ENCODE data around the gene RIC1. TPM values are rescaled to one million over a fixed set of nuclear protein-coding genes. Genes with fewer than 3 reads are reported as not detected.

The RIC1 gene
- total RNA-seq, 4 donors from 2014 or later: 34.0 to 153 (median 37.3) TPM

DNA sequence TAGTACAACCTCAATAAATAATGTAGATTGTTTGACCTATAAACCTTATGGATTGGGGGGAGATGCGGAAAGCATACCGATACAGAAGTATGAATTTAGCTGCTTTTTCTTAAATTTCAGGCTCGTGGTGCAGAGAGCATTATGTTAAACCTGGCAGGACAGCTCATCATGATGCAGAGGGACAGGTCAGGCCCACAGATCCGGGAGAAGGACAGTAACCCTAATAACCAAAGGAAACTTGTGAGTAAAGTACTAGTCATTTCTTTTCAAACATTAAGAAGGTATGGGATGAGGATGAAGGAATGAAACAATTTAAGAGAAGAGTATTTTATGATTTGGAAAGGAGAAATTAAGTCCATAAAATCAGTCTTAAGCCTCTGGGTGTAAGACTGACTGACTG, 133.5 kb downstream of the RIC1 start:
- no peaks in the 10 kb centered on the region for H3K27me3 ChIP-seq
- DNase-seq (no peak), ATAC-seq (no peak)
- TF ChIP-seq, protein P1, sequence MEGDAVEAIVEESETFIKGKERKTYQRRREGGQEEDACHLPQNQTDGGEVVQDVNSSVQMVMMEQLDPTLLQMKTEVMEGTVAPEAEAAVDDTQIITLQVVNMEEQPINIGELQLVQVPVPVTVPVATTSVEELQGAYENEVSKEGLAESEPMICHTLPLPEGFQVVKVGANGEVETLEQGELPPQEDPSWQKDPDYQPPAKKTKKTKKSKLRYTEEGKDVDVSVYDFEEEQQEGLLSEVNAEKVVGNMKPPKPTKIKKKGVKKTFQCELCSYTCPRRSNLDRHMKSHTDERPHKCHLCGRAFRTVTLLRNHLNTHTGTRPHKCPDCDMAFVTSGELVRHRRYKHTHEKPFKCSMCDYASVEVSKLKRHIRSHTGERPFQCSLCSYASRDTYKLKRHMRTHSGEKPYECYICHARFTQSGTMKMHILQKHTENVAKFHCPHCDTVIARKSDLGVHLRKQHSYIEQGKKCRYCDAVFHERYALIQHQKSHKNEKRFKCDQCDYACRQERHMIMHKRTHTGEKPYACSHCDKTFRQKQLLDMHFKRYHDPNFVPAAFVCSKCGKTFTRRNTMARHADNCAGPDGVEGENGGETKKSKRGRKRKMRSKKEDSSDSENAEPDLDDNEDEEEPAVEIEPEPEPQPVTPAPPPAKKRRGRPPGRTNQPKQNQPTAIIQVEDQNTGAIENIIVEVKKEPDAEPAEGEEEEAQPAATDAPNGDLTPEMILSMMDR (IDR thresholded peaks at IDR 0.05 in 4 of 5, conservative IDR thresholded peaks at IDR 0.05 in 1 of 5): no peak
- no peak for TF ChIP-seq POLR2A (IDR thresholded peaks at IDR 0.05)
- intact Hi-C loops (cut with DNase I; ENCODE audit: low total_unique reads) (no loop called here), in situ Hi-C loops (cut with MboI; ENCODE audit: low sequenced_read_pairs in 4 of 4) (no loop called here)
- no peak overlapping the region for H3K4me3 ChIP-seq
- H3K4me1 ChIP-seq: peaks cover 0 to 11% of the 10 kb centered on the region in 2 donors
- H3K36me3 ChIP-seq: peaks cover 0 to 69% of the 10 kb centered on the region in 2 donors
- H3K9me3 ChIP-seq: no peaks in the 10 kb centered on the region
- no peak overlapping the region for H3K27ac ChIP-seq

DNA sequence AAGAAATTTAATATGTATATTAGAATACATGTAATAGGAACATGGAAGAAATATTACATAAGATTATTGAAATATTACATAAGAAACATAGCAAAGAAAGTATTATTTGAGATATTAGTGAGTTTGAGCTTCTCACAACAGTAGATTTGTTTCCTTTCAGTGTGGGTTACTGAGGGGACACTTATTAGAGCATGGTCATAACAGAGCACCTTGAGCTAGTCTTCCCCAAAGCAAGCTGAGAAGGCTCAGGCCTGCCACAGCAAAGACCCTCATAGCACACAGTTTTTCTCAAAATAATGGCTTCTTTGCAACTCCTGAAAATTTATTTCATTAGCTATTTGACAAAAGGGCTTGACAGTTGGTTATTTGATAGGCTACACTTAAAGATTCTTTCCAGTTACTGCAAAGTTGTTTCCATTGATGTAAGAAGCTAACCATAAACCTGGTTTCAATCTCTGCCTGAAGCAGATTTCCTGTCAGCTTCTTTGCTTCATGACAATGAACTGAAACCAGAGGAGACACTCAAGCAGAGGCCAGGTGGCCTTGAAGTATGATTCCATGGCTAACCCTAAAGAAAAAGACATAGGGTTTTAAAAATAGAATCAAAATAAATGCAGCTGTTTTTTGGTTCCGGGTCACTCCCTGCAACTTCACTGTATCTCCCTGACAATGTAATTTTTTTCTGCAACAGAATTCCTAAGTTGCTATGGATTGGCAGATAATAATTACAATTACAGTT, 135.4 kb downstream of the RIC1 start:
- Histone ChIP-seq H3K4me1 (peaks cover 0 to 11% of the 10 kb centered on the region in 2 donors), H3K36me3 (peaks cover 0 to 71% of the 10 kb centered on the region in 2 donors), H3K27ac (peak overlapping the region in 1 of 4 donors; percentile 51), H3K27me3 (no peaks in the 10 kb centered on the region), H3K4me3 (no peak overlapping the region), H3K9me3 (no peaks in the 10 kb centered on the region)
- in situ Hi-C loops (cut with MboI; ENCODE audit: low sequenced_read_pairs in 4 of 4): no loop called here
- no peak for ATAC-seq
- TF ChIP-seq, protein P1 (IDR thresholded peaks at IDR 0.05 in 4 of 5, conservative IDR thresholded peaks at IDR 0.05 in 1 of 5): no peak
- no peak for TF ChIP-seq POLR2A (IDR thresholded peaks at IDR 0.05)
- intact Hi-C loops (cut with DNase I; ENCODE audit: low total_unique reads): no loop called here
- DNase-seq: no peak

DNA sequence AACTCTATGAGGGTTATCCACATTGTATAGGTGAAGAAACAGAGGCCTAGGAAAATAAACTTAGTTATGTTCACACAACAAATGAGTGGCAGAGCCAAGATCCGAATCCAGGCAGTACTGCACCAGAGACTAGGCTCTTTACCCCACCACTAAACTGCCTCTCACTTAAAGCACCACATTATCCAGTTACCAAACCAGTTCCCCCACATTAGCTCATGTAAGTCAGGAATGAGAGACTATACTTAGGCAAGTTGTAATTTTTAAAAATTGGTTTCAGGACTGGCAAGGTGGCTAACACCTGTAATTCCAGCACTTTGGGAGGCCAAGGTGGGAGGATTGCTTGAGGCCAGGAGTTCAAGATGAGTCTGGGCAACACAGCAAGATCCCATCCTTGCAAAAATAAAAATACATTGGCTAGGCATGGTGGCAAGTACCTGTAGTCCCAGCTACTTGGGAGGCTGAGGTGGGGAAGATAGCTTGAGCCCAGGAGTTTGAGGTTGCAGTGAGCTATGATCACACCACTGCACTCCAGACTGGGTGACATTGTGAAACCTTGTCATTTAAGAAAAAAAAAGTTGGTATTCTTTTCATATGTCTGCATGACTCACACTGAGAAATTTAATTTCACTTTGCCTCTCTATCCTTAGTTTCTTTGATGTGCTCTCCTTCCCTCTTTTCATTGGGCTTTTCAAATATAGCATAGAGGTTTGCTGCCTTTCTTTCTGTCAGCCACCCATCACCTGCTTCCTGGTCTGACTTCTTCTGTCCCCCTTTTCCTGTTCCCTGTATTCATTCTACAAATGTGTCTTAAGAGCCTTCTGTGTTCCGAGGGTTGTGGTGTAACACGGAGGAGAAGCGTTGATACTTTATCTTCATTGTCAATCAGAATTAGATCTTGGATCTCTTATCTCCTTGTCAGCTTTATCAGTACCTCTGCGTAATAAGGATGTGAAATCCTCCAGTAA, 139.3 kb downstream of the RIC1 start:
- peaks cover 3 to 91% of the 10 kb centered on the region in 2 donors for H3K36me3 ChIP-seq

DNA sequence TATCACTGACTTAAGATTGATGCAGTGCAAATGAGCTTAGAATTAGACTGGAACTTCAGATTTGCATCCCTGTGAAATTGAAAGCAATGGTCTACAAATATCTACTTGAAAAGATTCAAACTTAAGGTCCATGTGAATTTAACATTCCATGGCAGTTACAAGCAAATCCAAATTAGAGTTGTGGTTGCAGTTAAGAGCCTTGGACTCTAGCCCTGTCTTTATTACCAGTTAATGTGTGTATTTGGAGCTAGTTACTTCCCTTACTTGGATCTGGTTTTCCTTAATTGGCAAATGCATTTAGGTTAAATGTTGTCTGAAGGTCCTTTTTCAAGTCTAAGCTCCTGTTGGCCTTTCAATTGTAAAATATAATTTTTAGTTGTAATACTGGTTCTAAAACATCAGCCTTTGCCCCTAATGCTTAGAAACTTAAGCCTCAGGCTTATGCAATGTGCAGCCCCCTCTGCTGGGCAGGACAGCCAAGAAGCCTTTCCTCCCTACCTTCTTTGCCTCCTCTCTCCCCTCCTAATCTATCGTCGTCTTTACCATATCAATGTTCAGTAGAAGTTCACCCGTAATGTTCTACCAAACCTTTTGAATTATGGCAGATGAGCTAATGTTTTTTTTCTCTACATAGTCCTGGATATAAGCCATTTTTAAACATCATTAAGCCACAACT, 144.6 kb downstream of the RIC1 start:
- in situ Hi-C loops (cut with MboI; ENCODE audit: low sequenced_read_pairs in 4 of 4): no loop called here
- intact Hi-C loops (cut with DNase I; ENCODE audit: low total_unique reads): no loop called here
- H3K27ac ChIP-seq: no peak overlapping the region
- DNase-seq (no peak), ATAC-seq (no peak)
- no peaks in the 10 kb centered on the region for H3K9me3 ChIP-seq
- H3K36me3 ChIP-seq: peaks cover 3 to 97% of the 10 kb centered on the region in 2 donors
- H3K27me3 ChIP-seq: no peaks in the 10 kb centered on the region
- TF ChIP-seq POLR2A (IDR thresholded peaks at IDR 0.05): no peak
- TF ChIP-seq, protein P1 (IDR thresholded peaks at IDR 0.05 in 4 of 5, conservative IDR thresholded peaks at IDR 0.05 in 1 of 5): no peak
- H3K4me3 ChIP-seq: no peak overlapping the region
- H3K4me1 ChIP-seq: no peaks in the 10 kb centered on the region

More for the DNA sequence above, 139.3 kb downstream of the RIC1 start:
- DNase-seq (no peak), ATAC-seq (no peak)
- Histone ChIP-seq H3K27ac (no peak overlapping the region), H3K4me1 (peaks cover 0 to 11% of the 10 kb centered on the region in 2 donors), H3K9me3 (no peaks in the 10 kb centered on the region), H3K27me3 (no peaks in the 10 kb centered on the region), H3K4me3 (no peak overlapping the region)
- intact Hi-C loops (cut with DNase I; ENCODE audit: low total_unique reads) (no loop called here), in situ Hi-C loops (cut with MboI; ENCODE audit: low sequenced_read_pairs in 4 of 4) (no loop called here)
- TF ChIP-seq POLR2A (IDR thresholded peaks at IDR 0.05): no peak
- TF ChIP-seq, protein P1 (IDR thresholded peaks at IDR 0.05 in 4 of 5, conservative IDR thresholded peaks at IDR 0.05 in 1 of 5): no peak
